HG03108 (cell line): ENCODE measurements around the gene COLEC11.
"Not testable (repeated sequence)": the region's sequence is repeated elsewhere in the genome, so short reads cannot be mapped to it uniquely, and the experiment has no call there.

Experiments
- ATAC-seq: cut with Tn5 transposase; IDR thresholded peaks from one replicate; pipeline ENCODE4 v1.9.1; 2021; ENCODE audit warnings: moderate library complexity; ENCODE audit not compliant: unreplicated experiment

COLEC11 gene

GRCh38 chr2:3650140-3650920 is 55.4 kb downstream of the COLEC11 start:
- no peak for ATAC-seq

DNA sequence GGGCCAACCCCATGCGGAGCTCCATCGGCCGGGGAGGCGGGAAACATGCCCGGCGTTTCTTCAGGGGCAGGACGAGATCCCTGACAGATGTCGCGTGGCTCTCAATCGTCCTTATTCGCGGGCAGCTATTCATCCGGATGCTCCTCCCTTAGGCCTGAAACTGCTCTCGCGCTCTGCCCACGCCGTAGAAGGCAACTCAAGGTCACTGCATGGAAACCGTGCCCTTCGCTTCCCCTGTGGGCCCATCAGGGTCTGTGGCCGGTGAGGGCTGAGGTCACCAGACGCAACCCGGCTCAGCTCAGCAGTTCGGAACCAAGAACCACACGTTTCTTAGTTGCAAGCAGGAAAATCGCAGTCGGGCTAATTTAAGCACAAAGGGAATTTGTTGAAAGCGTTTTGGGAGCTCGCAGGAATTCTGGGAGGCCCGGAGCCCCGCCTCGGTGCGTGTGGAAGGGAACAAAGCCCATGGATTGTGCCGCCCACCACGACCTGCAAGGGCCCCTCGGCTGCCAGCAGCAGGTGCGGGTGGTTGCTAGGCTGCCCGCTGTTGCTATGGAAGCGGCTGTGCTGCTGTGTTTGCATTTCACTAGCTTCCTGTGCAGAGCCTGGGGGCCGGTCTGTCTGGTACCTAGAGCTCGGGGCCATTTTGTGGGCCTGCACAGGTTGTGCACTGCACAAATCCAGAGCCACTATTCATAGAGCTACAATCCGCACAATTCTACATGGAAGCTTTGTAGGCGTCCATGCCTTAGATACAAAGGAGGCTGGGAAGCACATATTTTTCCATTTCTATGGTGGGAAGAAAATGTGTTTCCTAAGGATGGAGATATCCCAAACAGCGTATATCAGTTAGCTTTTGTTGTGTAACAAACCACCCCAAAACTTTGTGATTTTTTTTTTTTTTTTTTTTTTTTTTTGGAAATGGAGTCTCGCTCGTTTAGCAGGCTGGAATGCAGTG is 57.1 kb downstream of the COLEC11 start:
- ATAC-seq: peak; percentile 80

GRCh38 chr2:3652896-3653625 is 58.1 kb downstream of the COLEC11 start:
- no peak for ATAC-seq

DNA sequence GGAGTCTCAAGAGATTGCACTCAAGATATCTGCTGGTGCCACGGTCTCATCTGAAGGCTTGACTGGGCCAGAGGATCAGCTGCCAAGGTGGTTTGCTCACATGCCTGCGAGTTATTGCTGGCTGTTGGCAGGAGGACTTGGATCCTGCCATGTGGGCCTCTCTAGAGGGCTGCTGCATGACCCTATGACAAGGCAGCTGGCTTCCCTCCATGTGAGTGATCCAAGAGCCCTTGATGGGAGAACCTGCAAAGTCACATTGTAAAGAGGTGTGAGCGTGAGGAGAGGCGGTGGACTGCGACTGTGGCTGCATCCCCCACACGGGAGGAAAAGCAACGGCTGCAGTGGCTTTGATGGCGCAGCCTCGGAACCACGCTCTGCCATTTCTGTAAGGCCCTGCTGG is 59.1 kb downstream of the COLEC11 start:
- ATAC-seq: no peak

GRCh38 chr2:3654531-3655225 is 59.8 kb downstream of the COLEC11 start:
- ATAC-seq: no peak

DNA sequence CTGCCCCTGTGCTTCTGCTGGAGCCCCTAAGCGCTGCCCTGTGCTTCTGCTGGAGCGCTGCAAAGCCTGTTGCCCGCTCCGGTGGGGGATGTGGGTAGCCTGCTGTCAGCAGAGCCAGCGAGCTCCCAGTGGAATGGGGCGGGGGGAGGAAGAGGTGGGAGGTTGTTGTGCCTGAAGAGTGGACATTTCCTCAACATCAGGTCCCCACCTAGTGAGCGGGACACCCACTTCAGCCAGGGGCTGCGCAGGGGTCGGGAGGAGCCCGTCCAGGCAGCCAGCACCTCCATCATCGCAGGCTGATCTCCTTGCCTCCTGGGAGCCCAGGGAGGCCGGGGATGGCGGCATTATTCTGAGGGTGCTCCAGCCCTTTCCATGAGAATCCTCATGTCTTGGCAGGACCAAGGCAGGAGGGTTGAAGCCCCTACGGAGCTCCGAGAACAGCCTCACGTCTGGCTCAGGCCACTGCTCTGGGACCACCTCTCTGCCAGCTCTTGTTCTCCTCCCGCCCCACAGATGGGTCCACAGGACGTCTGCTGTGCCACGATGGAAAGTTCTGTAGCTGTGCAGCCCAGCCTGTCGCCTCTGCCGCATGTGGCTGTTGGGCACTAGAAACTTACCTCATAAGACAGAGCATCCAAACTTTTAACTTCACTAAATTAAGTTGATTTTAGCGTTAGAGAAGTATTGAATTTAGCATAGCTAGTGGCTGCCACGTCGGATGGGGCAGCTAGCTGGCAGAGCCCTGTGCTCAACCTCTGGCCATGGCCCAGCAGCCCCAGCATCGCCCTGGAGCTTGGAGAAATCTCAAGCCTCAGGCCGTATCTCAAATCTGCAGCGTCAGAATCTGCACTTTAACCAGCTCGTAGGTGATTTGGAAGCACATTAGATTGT is 61.2 kb downstream of the COLEC11 start:
- no peak for ATAC-seq

DNA sequence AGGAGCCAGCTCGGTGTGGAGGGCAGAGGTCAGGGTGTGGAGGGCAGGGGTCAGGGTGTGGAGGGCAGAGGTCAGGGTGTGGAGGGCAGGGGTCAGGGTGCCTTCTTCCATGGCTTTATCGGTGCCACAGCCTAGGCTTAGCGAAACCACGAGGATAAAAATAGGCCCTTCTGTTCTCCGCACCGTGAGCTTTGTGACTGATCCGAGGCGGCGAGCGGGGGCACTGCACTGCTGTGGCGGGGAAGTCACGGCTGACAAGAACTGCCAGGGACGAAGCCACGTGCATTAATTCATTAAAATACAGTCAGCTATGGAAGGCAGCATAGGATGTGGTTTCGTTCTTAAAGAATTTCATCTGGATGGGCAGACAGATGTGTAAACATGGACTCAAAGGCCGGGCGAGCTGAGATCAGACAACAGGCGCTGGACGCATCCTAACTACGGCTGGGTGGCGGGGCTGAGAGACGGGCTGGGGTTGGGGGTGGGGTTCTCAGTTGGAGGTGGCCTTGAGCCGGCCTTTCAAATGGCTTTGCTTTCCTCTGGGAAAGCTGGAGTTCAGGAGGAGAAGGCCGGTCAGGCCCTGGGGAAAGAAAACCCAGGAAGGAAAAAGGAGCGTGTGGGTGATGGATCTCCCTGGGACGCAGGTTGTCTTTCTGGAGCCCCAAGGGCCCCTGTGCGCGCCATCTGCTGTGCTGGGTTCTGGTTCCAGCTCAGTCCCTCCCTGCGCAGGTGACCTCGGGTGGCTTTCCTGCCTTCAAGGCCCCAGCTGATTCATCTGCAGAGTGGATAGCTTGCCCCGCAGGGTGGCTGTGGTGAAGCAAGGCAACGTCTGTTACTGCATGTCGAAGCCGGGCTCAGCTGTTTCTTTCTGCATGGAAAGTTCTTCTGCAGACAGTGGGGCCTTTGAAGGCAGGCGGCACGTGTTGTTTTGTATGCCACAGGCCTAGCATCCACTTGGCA is 62.1 kb downstream of the COLEC11 start:
- ATAC-seq: no peak

DNA sequence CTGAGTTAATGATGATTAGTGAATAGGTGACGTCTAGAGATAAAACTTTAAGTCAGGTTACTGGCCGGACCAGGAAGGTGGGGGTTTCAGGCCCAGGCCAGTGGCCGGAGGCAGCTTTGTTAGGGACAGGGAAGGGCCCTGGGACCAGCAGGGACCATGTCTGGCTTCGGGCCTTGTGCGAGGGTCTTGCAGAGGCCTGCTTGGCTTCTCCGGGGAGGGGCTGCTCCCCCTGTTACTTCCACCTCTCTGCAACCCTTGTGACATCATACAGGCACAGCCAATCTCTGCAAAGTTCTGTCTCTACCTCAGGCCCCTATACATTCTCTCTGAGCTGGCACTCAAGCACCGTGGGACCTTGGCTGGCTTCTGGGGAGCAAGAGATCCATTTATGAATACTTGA is 63.0 kb downstream of the COLEC11 start, which contains the start of gene ALLC:
ALLC (plus strand) TSS at position 320 of the 400 bp plus-strand sequence. CDS start 12,958 bp downstream, outside the sequence.
- no peak for ATAC-seq

DNA sequence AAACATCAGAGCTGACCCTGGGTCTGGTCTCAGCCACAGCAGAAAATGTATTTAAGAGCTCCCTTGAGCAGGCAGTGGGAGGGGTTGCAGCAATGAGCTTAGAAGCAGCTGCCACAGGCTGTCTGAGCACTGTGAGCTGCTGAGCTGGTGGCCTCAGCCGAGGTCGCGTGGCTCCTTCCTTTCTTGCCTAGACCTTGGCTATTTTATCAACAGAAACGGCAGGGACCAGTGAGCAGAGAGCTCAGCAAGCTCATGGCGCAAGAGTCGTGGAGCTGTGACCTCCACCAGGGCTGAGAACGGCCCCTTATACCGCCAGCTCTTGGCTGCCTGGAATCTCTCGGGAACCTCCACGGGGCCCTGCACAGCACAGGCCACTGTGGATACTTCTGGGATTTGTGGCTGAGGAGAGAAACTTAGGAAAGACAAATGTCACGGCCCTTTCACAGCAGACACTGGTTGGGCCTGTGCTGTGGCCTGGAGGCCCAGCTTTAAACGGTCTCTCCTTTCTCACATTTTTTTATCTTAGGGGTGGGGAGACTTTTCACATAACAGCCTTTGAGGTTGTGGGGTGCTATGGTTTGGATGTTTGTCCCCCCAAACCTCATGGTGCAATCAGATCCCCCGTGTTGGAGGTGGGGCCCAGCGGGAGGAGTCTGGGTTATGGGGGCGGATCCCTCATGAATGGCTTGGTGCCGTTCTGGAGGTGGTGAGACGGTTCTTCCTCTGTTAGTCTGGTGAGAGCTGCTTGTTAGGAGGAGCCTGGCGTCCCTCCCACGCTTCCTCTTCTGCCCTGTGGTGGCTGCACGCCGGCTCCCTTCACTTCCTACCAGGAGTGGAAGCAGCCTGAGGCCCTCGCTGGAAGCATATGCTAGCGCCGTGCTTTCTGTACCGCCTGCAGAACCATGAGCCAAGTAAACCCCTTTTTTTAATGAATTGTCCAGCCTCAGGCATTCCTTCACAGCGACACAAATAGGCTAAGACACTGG is 64.8 kb downstream of the COLEC11 start:
- no peak for ATAC-seq

GRCh38 chr2:3660640-3661039 is 65.7 kb downstream of the COLEC11 start:
- ATAC-seq: not testable (repeated sequence)

DNA sequence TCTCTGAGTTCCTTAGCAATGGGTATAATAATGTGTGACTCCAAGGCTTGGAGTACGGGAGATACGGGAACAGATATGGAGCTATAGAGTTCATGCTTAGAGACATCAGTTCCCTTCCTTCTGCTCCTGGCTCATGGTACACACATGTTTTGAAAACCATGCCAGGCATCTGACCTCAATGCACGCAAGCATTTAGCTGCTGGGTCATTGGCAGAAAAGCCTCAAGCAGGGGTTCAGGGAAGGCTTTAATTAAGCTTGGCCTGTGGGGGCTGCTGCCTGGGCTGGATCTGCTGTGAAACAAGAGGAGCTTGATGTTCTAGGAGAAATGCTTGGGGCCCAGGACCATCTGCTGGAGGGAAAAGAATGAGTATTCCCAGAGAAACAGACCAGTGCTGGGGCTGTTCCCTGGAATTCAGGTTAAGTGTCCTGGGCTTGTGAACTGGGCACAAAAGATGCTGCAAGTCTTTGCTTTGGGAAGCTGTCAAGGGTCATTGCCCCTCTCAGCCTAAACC is 66.3 kb downstream of the COLEC11 start:
- ATAC-seq: no peak

GRCh38 chr2:3662239-3662638 is 67.3 kb downstream of the COLEC11 start:
- no peak for ATAC-seq

DNA sequence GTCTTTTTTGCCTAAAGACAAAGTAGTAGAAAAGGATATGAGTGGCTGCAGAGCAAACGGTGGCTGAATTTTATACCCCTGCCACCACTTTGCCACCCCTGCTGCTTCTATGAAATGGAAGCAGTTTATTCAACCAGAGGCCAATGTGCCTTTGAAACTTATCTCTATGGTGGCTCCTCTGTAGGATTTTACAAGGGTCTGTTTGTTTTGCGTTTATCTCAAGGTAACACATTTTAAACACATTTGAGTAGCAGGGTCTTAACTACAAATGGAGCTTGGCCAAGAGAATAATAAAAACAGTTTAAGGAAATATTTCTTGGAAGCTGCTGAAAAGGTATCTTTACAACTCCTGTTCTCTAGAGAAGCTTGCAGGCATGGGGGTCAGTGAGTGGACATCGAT is 69.2 kb downstream of the COLEC11 start:
- no peak for ATAC-seq

- ATAC-seq: no peak
These were observed 70.0 kb downstream of the COLEC11 start for GRCh38 chr2:3664925-3665324.

GRCh38 chr2:3665886-3666612 is 71.1 kb downstream of the COLEC11 start:
- no peak for ATAC-seq

- ATAC-seq: no peak
These were observed 71.7 kb downstream of the COLEC11 start for GRCh38 chr2:3666613-3666975.
